HG03064 (cell line): Measurements from ENCODE around the gene ZNF813.
"Not testable (repeated sequence)": the region's sequence is repeated elsewhere in the genome, so short reads cannot be mapped to it uniquely, and the experiment has no call there.

Experiments used
- ATAC-seq: cut with Tn5 transposase; IDR thresholded peaks from one replicate; pipeline ENCODE4 v1.9.1; 2021; ENCODE audit warnings: low read depth; ENCODE audit not compliant: unreplicated experiment

Gene ZNF813

GRCh38 chr19:53475470-53475869, 7.9 kb downstream of the ZNF813 start:
- ATAC-seq: not testable (repeated sequence)

GRCh38 chr19:53483751-53484150, 16.2 kb downstream of the ZNF813 start:
- ATAC-seq: not testable (repeated sequence)

GRCh38 chr19:53485046-53486004, 17.8 kb downstream of the ZNF813 start:
- ATAC-seq: no peak

- no peak for ATAC-seq
These were observed 24.6 kb downstream of the ZNF813 start for GRCh38 chr19:53492153-53492552.

GRCh38 chr19:53497311-53498023, 29.9 kb downstream of the ZNF813 start:
- ATAC-seq: not testable (repeated sequence)

GRCh38 chr19:53498024-53498395, 30.5 kb downstream of the ZNF813 start:
- not testable (repeated sequence) for ATAC-seq

- ATAC-seq: not testable (repeated sequence)
These were observed 35.6 kb downstream of the ZNF813 start for GRCh38 chr19:53503151-53503550.

GRCh38 chr19:53503671-53504364, 36.3 kb downstream of the ZNF813 start:
- ATAC-seq: not testable (repeated sequence)

- ATAC-seq: not testable (repeated sequence)
These were observed 36.8 kb downstream of the ZNF813 start for GRCh38 chr19:53504365-53504703.

- no peak for ATAC-seq
These were observed 37.4 kb downstream of the ZNF813 start for GRCh38 chr19:53504885-53505284.

- ATAC-seq: no peak
These were observed 39.2 kb downstream of the ZNF813 start for GRCh38 chr19:53506728-53507127.

GRCh38 chr19:53507523-53508442, 40.2 kb downstream of the ZNF813 start:
- ATAC-seq: no peak

GRCh38 chr19:53509443-53509842, 41.9 kb downstream of the ZNF813 start:
- ATAC-seq: no peak

GRCh38 chr19:53509845-53510244, 42.3 kb downstream of the ZNF813 start:
- ATAC-seq: no peak

GRCh38 chr19:53511357-53511756, 43.8 kb downstream of the ZNF813 start:
- no peak for ATAC-seq

- no peak for ATAC-seq
These were observed 44.4 kb downstream of the ZNF813 start for GRCh38 chr19:53511933-53512374.

- not testable (repeated sequence) for ATAC-seq
These were observed 47.5 kb downstream of the ZNF813 start for GRCh38 chr19:53515047-53515446.

GRCh38 chr19:53517114-53517741, 49.7 kb downstream of the ZNF813 start:
- ATAC-seq: no peak

- no peak for ATAC-seq
These were observed 50.6 kb downstream of the ZNF813 start for GRCh38 chr19:53518121-53518520.
